ENCODE measurements around the gene THRB.

THRB gene

GRCh38 chr3:24332092-24332491 lies 162.6 kb downstream of the THRB start:
- no peak for DNase-seq (ENCODE audit: extremely low read depth, low read depth)
- no peak for TF ChIP-seq CTCF (IDR thresholded peaks at IDR 0.05; ENCODE audit: low read depth, low read length)

GRCh38 chr3:24323272-24323671 lies 171.4 kb downstream of the THRB start:
- no peak for TF ChIP-seq CTCF (IDR thresholded peaks at IDR 0.05; ENCODE audit: low read depth, low read length)
- DNase-seq (ENCODE audit: extremely low read depth, low read depth) = no peak

GRCh38 chr3:24320601-24321000 lies 174.0 kb downstream of the THRB start:
- TF ChIP-seq CTCF (IDR thresholded peaks at IDR 0.05; ENCODE audit: low read depth, low read length) = no peak
- DNase-seq (ENCODE audit: extremely low read depth, low read depth) = no peak

- no peak for TF ChIP-seq CTCF (IDR thresholded peaks at IDR 0.05; ENCODE audit: low read depth, low read length)
- no peak for DNase-seq (ENCODE audit: extremely low read depth, low read depth)
These were observed 175.9 kb downstream of the THRB start for GRCh38 chr3:24318677-24319287.

GRCh38 chr3:24316887-24317383 lies 177.7 kb downstream of the THRB start:
- DNase-seq (ENCODE audit: extremely low read depth, low read depth) = no peak
- TF ChIP-seq CTCF (IDR thresholded peaks at IDR 0.05; ENCODE audit: low read depth, low read length) = no peak

GRCh38 chr3:24315971-24316370 lies 178.7 kb downstream of the THRB start:
- DNase-seq (ENCODE audit: extremely low read depth, low read depth) = peak; percentile 44
- TF ChIP-seq CTCF (IDR thresholded peaks at IDR 0.05; ENCODE audit: low read depth, low read length) = no peak

GRCh38 chr3:24315356-24315755 lies 179.3 kb downstream of the THRB start:
- TF ChIP-seq CTCF (IDR thresholded peaks at IDR 0.05; ENCODE audit: low read depth, low read length) = no peak
- DNase-seq (ENCODE audit: extremely low read depth, low read depth) = no peak
